ENCODE measurements around the gene MACROD2. TPM values are rescaled to one million over a fixed set of nuclear protein-coding genes. Genes with fewer than 3 reads are reported as not detected.

MACROD2 gene
- total and polyA plus RNA-seq, 9 donors = 2.0 to 4.9 (median 3.1) TPM

- Histone ChIP-seq H3K36me3 (ENCODE audit: control insufficient read depth, insufficient read depth, low read length) (no peaks in the 10 kb centered on the region), H3K4me1 (ENCODE audit: control insufficient read depth, insufficient read depth, low read length) (peaks cover 4% of the 10 kb centered on the region), H3K27ac (ENCODE audit: low read length) (no peak overlapping the region), H3K27me3 (ENCODE audit: control insufficient read depth, insufficient read depth, low read length) (no peaks in the 10 kb centered on the region), H3K9me3 (replicated peaks; ENCODE audit: control insufficient read depth, low read depth, low read length) (no peaks in the 10 kb centered on the region), H3K4me3 (ENCODE audit: low read length) (no peak overlapping the region)
- no CpG with 5 or more reads among the region's 4 CpGs for WGBS (ENCODE audit: insufficient coverage)
- DNase-seq = peak; percentile 71
Measured at GRCh38 chr20:15917283-15917682, 1922.0 kb downstream of the MACROD2 start.

GRCh38 chr20:15918631-15919030, 1923.3 kb downstream of the MACROD2 start:
- Histone ChIP-seq H3K4me3 (ENCODE audit: low read length) (no peak overlapping the region), H3K27ac (ENCODE audit: low read length) (no peak overlapping the region), H3K9me3 (replicated peaks; ENCODE audit: control insufficient read depth, low read depth, low read length) (no peaks in the 10 kb centered on the region), H3K4me1 (ENCODE audit: control insufficient read depth, insufficient read depth, low read length) (peaks cover 8% of the 10 kb centered on the region), H3K36me3 (ENCODE audit: control insufficient read depth, insufficient read depth, low read length) (no peaks in the 10 kb centered on the region), H3K27me3 (ENCODE audit: control insufficient read depth, insufficient read depth, low read length) (no peaks in the 10 kb centered on the region)
- no peak for DNase-seq
- no CpG with 5 or more reads among the region's 3 CpGs for WGBS (ENCODE audit: insufficient coverage)

DNA sequence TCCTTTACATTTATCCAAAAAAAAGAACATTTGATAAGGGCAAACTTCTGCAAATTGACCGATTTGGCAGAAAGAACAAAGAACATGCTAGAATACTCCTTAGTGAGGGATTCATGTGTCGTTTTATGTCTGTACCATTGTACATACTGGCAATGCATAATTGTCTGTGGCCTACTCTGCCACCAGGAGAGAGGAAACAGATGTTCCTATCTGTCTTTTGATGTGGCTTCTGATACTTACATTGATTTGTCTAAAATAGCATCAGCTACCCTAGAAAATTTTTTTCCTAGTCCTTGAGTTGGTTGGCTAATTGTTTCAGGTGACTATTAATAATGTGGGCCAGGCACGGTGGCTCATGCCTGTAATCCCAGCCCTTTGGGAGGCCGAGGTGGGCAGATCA, 1923.8 kb downstream of the MACROD2 start:
- H3K4me1 ChIP-seq (ENCODE audit: control insufficient read depth, insufficient read depth, low read length) = peaks cover 8% of the 10 kb centered on the region
- no peak for DNase-seq
- H3K27me3 ChIP-seq (ENCODE audit: control insufficient read depth, insufficient read depth, low read length) = no peaks in the 10 kb centered on the region
- no peaks in the 10 kb centered on the region for H3K36me3 ChIP-seq (ENCODE audit: control insufficient read depth, insufficient read depth, low read length)
- no peak overlapping the region for H3K27ac ChIP-seq (ENCODE audit: low read length)
- no peaks in the 10 kb centered on the region for H3K9me3 ChIP-seq (replicated peaks; ENCODE audit: control insufficient read depth, low read depth, low read length)
- H3K4me3 ChIP-seq (ENCODE audit: low read length) = no peak overlapping the region
- no CpG with 5 or more reads among the region's 4 CpGs for WGBS (ENCODE audit: insufficient coverage)

GRCh38 chr20:15921930-15922329, 1926.6 kb downstream of the MACROD2 start:
- WGBS (ENCODE audit: insufficient coverage) = 48% methylated on average over 2 of the region's 4 CpGs
- Histone ChIP-seq H3K36me3 (ENCODE audit: control insufficient read depth, insufficient read depth, low read length) (no peaks in the 10 kb centered on the region), H3K4me1 (ENCODE audit: control insufficient read depth, insufficient read depth, low read length) (peaks cover 8% of the 10 kb centered on the region), H3K9me3 (replicated peaks; ENCODE audit: control insufficient read depth, low read depth, low read length) (no peaks in the 10 kb centered on the region), H3K27me3 (ENCODE audit: control insufficient read depth, insufficient read depth, low read length) (no peaks in the 10 kb centered on the region), H3K4me3 (ENCODE audit: low read length) (no peak overlapping the region), H3K27ac (ENCODE audit: low read length) (no peak overlapping the region)
- DNase-seq = peak; percentile 51

- 100% methylated on average over 1 of the region's 1 CpG for WGBS (ENCODE audit: insufficient coverage)
- DNase-seq = no peak
- H3K4me3 ChIP-seq (ENCODE audit: low read length) = no peak overlapping the region
- no peaks in the 10 kb centered on the region for H3K9me3 ChIP-seq (replicated peaks; ENCODE audit: control insufficient read depth, low read depth, low read length)
- peaks cover 8% of the 10 kb centered on the region for H3K4me1 ChIP-seq (ENCODE audit: control insufficient read depth, insufficient read depth, low read length)
- H3K27ac ChIP-seq (ENCODE audit: low read length) = no peak overlapping the region
- no peaks in the 10 kb centered on the region for H3K27me3 ChIP-seq (ENCODE audit: control insufficient read depth, insufficient read depth, low read length)
- H3K36me3 ChIP-seq (ENCODE audit: control insufficient read depth, insufficient read depth, low read length) = no peaks in the 10 kb centered on the region
Measured at GRCh38 chr20:15922556-15922955, 1927.2 kb downstream of the MACROD2 start.

DNA sequence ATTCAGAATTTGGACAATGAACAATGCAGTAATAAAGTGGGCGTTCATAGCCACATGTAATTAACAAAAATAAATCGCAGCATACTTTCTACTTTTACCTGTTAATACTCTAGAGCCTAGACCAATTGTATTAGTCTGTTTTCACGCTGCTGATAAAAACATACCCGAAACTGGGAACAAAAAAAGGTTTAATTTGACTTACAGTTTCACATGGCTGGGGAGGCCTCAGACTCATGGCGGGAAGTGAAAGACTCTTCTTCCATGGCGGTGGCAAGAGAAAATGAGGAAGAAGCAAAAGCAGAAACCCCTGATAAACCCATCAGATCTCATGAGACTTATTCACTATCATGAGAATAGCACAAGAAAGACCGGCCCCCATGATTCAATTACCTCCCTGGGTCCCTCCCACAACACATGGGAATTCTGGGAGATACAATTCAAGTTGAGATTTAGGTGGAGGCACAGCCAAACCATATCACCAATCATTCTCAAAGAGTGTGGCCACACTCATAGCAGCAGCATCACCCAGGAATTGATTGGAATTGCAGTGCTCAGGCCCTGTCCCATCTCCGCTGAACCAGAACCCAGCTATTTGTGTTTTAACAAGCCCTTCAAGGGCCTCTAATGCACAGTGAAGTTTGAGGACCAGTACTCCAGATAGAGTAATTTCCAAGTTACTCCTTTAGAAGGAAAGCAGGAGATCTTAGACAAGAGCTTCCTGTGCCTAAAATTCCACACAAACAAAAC, 1927.9 kb downstream of the MACROD2 start:
- no peaks in the 10 kb centered on the region for H3K27me3 ChIP-seq (ENCODE audit: control insufficient read depth, insufficient read depth, low read length)
- DNase-seq = no peak
- no peak overlapping the region for H3K27ac ChIP-seq (ENCODE audit: low read length)
- H3K4me3 ChIP-seq (ENCODE audit: low read length) = no peak overlapping the region
- H3K36me3 ChIP-seq (ENCODE audit: control insufficient read depth, insufficient read depth, low read length) = no peaks in the 10 kb centered on the region
- WGBS (ENCODE audit: insufficient coverage) = 100% methylated on average over 1 of the region's 8 CpGs
- peaks cover 8% of the 10 kb centered on the region for H3K4me1 ChIP-seq (ENCODE audit: control insufficient read depth, insufficient read depth, low read length)
- H3K9me3 ChIP-seq (replicated peaks; ENCODE audit: control insufficient read depth, low read depth, low read length) = no peaks in the 10 kb centered on the region

DNA sequence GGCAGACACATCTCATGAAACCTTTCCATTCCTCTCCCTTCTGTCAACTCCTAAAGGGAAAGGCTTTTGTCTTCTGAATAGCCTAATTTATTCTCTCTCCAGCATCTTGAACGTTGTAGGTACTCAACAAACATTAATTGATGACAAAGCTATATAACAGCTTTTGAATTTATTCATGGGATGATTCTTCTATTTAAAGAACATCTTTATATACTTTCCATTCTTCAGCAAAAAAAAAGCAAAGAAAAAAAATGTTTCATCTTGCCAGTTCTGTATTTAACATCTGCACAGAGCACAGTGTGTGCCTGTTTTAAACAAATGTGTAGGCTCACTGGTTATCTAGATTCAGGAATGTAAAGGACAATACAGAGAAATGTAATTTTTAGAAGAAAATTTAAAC, 1929.2 kb downstream of the MACROD2 start:
- no peaks in the 10 kb centered on the region for H3K36me3 ChIP-seq (ENCODE audit: control insufficient read depth, insufficient read depth, low read length)
- no peak overlapping the region for H3K4me3 ChIP-seq (ENCODE audit: low read length)
- no peaks in the 10 kb centered on the region for H3K27me3 ChIP-seq (ENCODE audit: control insufficient read depth, insufficient read depth, low read length)
- H3K4me1 ChIP-seq (ENCODE audit: control insufficient read depth, insufficient read depth, low read length) = peaks cover 8% of the 10 kb centered on the region
- no CpG with 5 or more reads among the region's 1 CpG for WGBS (ENCODE audit: insufficient coverage)
- no peak for DNase-seq
- H3K27ac ChIP-seq (ENCODE audit: low read length) = no peak overlapping the region
- H3K9me3 ChIP-seq (replicated peaks; ENCODE audit: control insufficient read depth, low read depth, low read length) = peaks cover 3% of the 10 kb centered on the region

DNA sequence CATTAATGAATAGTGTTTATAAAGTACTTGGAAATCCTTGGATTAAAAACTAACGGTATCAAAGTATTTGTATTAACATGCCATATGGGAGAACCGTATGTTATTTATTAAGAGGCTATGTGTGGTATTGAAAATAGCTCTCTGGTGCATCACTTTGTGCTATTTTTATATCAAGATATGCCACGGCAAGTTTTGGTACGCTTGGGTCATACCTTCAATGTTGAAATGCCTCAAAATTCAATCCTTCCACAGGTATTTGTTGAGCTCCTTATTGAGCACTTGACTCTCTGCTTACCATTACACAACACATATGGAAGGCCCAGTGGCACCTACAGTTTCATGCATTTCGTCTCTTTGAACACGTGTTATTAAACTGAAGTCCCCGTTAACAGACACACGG, 1930.1 kb downstream of the MACROD2 start:
- DNase-seq = no peak
- no CpG with 5 or more reads among the region's 8 CpGs for WGBS (ENCODE audit: insufficient coverage)
- Histone ChIP-seq H3K27me3 (ENCODE audit: control insufficient read depth, insufficient read depth, low read length) (no peaks in the 10 kb centered on the region), H3K27ac (ENCODE audit: low read length) (no peak overlapping the region), H3K36me3 (ENCODE audit: control insufficient read depth, insufficient read depth, low read length) (no peaks in the 10 kb centered on the region), H3K4me3 (ENCODE audit: low read length) (no peak overlapping the region), H3K4me1 (ENCODE audit: control insufficient read depth, insufficient read depth, low read length) (peaks cover 8% of the 10 kb centered on the region), H3K9me3 (replicated peaks; ENCODE audit: control insufficient read depth, low read depth, low read length) (peaks cover 3% of the 10 kb centered on the region)

GRCh38 chr20:15927893-15928650, 1932.8 kb downstream of the MACROD2 start:
- no peaks in the 10 kb centered on the region for H3K36me3 ChIP-seq (ENCODE audit: control insufficient read depth, insufficient read depth, low read length)
- no peaks in the 10 kb centered on the region for H3K27me3 ChIP-seq (ENCODE audit: control insufficient read depth, insufficient read depth, low read length)
- WGBS (ENCODE audit: insufficient coverage) = 71% methylated on average over 1 of the region's 3 CpGs

GRCh38 chr20:15928946-15929345, 1933.6 kb downstream of the MACROD2 start:
- no peaks in the 10 kb centered on the region for H3K36me3 ChIP-seq (ENCODE audit: control insufficient read depth, insufficient read depth, low read length)

More at GRCh38 chr20:15927893-15928650, 1932.8 kb downstream of the MACROD2 start:
- no peaks in the 10 kb centered on the region for H3K4me1 ChIP-seq (ENCODE audit: control insufficient read depth, insufficient read depth, low read length)
- peaks cover 8% of the 10 kb centered on the region for H3K9me3 ChIP-seq (replicated peaks; ENCODE audit: control insufficient read depth, low read depth, low read length)
- no peak for DNase-seq
- no peak overlapping the region for H3K4me3 ChIP-seq (ENCODE audit: low read length)
- no peak overlapping the region for H3K27ac ChIP-seq (ENCODE audit: low read length)

More at GRCh38 chr20:15928946-15929345, 1933.6 kb downstream of the MACROD2 start:
- Histone ChIP-seq H3K9me3 (replicated peaks; ENCODE audit: control insufficient read depth, low read depth, low read length) (peaks cover 8% of the 10 kb centered on the region), H3K4me1 (ENCODE audit: control insufficient read depth, insufficient read depth, low read length) (no peaks in the 10 kb centered on the region), H3K27me3 (ENCODE audit: control insufficient read depth, insufficient read depth, low read length) (no peaks in the 10 kb centered on the region), H3K4me3 (ENCODE audit: low read length) (no peak overlapping the region), H3K27ac (ENCODE audit: low read length) (no peak overlapping the region)
- no peak for DNase-seq
